ENCODE results near the gene TTC34. TPM values are rescaled to one million over a fixed set of nuclear protein-coding genes. Genes with fewer than 3 reads are reported as not detected.

The TTC34 gene
- total RNA-seq, 1 experiment from 2014 or later, result 0.79 TPM

DNA sequence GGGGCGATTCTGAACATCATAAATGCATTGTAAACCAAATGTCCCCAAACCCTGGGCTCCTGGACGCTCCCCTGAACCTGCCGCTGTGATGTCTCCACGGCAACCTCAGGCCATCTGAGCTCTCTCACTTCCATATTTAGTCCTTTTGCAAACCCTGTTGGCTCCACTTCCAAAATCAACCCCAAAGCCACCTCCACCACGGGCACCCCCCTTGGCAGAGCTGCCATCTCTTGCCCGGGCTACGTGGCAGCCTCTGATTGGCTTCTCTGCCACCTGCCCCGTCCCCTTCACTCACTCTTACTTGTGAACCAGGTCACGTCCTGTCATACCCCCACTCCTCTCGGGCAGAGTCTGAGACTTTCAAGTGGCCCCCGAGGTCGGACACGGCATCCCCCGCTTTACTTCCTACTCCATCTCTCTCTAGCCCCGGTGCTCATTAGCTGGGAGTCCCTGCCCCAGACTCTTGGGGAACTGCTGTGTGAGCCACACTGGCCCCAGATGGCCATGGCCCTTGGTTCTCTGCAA lies 199.1 kb downstream of the TTC34 start:
- intact Hi-C loops (cut with micrococcal nuclease; ENCODE audit: unreplicated experiment), result no loop called here
- no peaks in the 10 kb centered on the region for H3K9me3 Mint-ChIP-seq (ENCODE audit: unreplicated experiment)
- DNase-seq, result no peak
- peaks cover 9% of the 10 kb centered on the region for H3K27me3 Mint-ChIP-seq (ENCODE audit: insufficient read depth, unreplicated experiment)
- no peaks in the 10 kb centered on the region for H3K36me3 Mint-ChIP-seq (ENCODE audit: insufficient read depth, unreplicated experiment)
- no peaks in the 10 kb centered on the region for H3K4me1 Mint-ChIP-seq (ENCODE audit: low read depth, unreplicated experiment)
- Histone ChIP-seq H3K36me3 (ENCODE audit: control insufficient read depth, insufficient read depth, low read length) (no peaks in the 10 kb centered on the region), H3K27me3 (replicated peaks; ENCODE audit: control insufficient read depth, insufficient read depth, low read length) (no peaks in the 10 kb centered on the region), H3K4me3 (ENCODE audit: low read depth, low read length) (no peak overlapping the region), H3K9me3 (no peaks in the 10 kb centered on the region), H3K4me1 (no peaks in the 10 kb centered on the region)
- CTCF ChIA-PET, result no interaction called here
- TF ChIP-seq, protein P1, sequence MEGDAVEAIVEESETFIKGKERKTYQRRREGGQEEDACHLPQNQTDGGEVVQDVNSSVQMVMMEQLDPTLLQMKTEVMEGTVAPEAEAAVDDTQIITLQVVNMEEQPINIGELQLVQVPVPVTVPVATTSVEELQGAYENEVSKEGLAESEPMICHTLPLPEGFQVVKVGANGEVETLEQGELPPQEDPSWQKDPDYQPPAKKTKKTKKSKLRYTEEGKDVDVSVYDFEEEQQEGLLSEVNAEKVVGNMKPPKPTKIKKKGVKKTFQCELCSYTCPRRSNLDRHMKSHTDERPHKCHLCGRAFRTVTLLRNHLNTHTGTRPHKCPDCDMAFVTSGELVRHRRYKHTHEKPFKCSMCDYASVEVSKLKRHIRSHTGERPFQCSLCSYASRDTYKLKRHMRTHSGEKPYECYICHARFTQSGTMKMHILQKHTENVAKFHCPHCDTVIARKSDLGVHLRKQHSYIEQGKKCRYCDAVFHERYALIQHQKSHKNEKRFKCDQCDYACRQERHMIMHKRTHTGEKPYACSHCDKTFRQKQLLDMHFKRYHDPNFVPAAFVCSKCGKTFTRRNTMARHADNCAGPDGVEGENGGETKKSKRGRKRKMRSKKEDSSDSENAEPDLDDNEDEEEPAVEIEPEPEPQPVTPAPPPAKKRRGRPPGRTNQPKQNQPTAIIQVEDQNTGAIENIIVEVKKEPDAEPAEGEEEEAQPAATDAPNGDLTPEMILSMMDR (IDR thresholded peaks at IDR 0.05; ENCODE audit: insufficient read depth in 1 of 2, low read depth in 1 of 2, low read length in 1 of 2, severe bottlenecking in 1 of 2, unreplicated experiment in 1 of 2), result no peak
- POLR2A ChIA-PET, result no interaction called here
- H3K27ac Mint-ChIP-seq (ENCODE audit: unreplicated experiment), result no peak overlapping the region
- BruUV-seq (replicated peaks), result no TSS peak
- no peak overlapping the region for H3K4me3 Mint-ChIP-seq (ENCODE audit: unreplicated experiment)

DNA sequence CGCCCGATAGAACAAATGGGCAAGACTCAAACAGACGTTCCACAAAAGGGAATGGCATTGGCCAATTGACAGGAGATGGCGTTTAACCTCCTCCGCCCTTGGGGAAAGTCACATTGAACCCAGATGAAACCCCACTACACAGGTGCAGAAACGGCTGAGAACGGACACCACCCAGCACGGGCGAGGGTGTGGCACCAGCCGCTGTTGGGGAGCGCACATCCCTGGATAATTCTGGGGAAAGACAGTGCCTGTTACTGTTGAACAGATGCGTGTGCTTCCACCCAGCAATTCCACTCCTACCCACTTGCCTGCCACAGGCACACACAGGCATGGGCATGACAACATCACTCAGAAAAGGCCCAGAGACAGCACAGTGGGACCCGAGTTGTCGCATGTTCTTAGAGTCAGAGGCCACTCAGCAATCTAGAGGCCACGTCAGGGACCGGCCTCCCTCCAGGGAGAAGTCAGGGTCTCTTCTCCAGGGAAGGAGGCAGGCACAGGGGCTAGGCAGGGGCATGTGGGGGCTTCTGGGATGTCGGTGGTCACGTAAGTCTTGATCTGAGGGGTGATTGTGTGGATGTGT lies 199.7 kb downstream of the TTC34 start:
- TF ChIP-seq, protein P1 (IDR thresholded peaks at IDR 0.05; ENCODE audit: insufficient read depth in 1 of 2, low read depth in 1 of 2, low read length in 1 of 2, severe bottlenecking in 1 of 2, unreplicated experiment in 1 of 2), result no peak
- Histone ChIP-seq H3K4me1 (no peaks in the 10 kb centered on the region), H3K4me3 (ENCODE audit: low read depth, low read length) (no peak overlapping the region), H3K9me3 (no peaks in the 10 kb centered on the region), H3K27me3 (replicated peaks; ENCODE audit: control insufficient read depth, insufficient read depth, low read length) (no peaks in the 10 kb centered on the region), H3K36me3 (ENCODE audit: control insufficient read depth, insufficient read depth, low read length) (no peaks in the 10 kb centered on the region)
- no peaks in the 10 kb centered on the region for H3K36me3 Mint-ChIP-seq (ENCODE audit: insufficient read depth, unreplicated experiment)
- H3K27ac Mint-ChIP-seq (ENCODE audit: unreplicated experiment), result no peak overlapping the region
- POLR2A ChIA-PET, result no interaction called here
- no TSS peak for BruUV-seq (replicated peaks)
- intact Hi-C loops (cut with micrococcal nuclease; ENCODE audit: unreplicated experiment), result no loop called here
- CTCF ChIA-PET, result no interaction called here
- peaks cover 11% of the 10 kb centered on the region for H3K27me3 Mint-ChIP-seq (ENCODE audit: insufficient read depth, unreplicated experiment)
- no peak overlapping the region for H3K4me3 Mint-ChIP-seq (ENCODE audit: unreplicated experiment)
- H3K4me1 Mint-ChIP-seq (ENCODE audit: low read depth, unreplicated experiment), result no peaks in the 10 kb centered on the region
- no peak for DNase-seq
- no peaks in the 10 kb centered on the region for H3K9me3 Mint-ChIP-seq (ENCODE audit: unreplicated experiment)

DNA sequence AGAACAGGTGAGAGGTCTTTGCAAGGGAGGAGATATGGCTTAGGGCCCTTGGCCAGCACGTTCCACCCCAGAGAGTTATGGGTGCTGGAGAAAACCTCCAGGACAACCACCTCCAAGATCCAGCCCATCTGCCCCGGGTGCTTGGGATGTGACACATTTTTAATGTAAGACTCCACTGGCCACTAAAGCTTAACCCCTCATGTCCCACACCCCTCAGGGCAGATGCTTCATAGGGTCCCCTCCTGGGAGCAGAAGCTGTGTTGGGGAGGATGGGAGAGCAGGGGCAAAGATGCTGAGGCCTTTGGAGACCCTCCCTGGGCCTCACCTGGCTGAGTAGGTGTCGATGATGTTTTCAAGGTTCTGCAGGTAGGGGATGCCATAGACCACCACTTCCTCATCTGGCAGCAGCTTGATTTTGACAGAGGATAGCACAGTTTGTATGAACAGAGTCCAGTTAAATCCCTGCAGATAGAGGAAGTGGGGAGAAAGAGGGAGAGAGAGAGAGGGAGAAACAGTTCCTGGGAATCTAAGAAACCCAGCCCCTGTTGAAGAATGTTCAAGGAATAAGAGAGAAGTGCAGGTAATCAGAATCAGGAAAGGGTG lies 203.1 kb downstream of the TTC34 start:
- TF ChIP-seq, protein P1 (IDR thresholded peaks at IDR 0.05; ENCODE audit: insufficient read depth in 1 of 2, low read depth in 1 of 2, low read length in 1 of 2, severe bottlenecking in 1 of 2, unreplicated experiment in 1 of 2), result no peak
- no peak overlapping the region for H3K27ac Mint-ChIP-seq (ENCODE audit: unreplicated experiment)
- no peak for DNase-seq
- BruUV-seq (replicated peaks), result no TSS peak
- H3K4me3 Mint-ChIP-seq (ENCODE audit: unreplicated experiment), result no peak overlapping the region
- no peaks in the 10 kb centered on the region for H3K4me1 Mint-ChIP-seq (ENCODE audit: low read depth, unreplicated experiment)
- POLR2A ChIA-PET, result no interaction called here
- no peaks in the 10 kb centered on the region for H3K4me1 ChIP-seq
- H3K9me3 ChIP-seq, result no peaks in the 10 kb centered on the region
- intact Hi-C loops (cut with micrococcal nuclease; ENCODE audit: unreplicated experiment), result no loop called here
- no peak overlapping the region for H3K4me3 ChIP-seq (ENCODE audit: low read depth, low read length)
- H3K27me3 Mint-ChIP-seq (ENCODE audit: insufficient read depth, unreplicated experiment), result peaks cover 11% of the 10 kb centered on the region
- no peaks in the 10 kb centered on the region for H3K9me3 Mint-ChIP-seq (ENCODE audit: unreplicated experiment)
- H3K27me3 ChIP-seq (replicated peaks; ENCODE audit: control insufficient read depth, insufficient read depth, low read length), result no peaks in the 10 kb centered on the region
- CTCF ChIA-PET, result no interaction called here
- H3K36me3 Mint-ChIP-seq (ENCODE audit: insufficient read depth, unreplicated experiment), result no peaks in the 10 kb centered on the region
- H3K36me3 ChIP-seq (ENCODE audit: control insufficient read depth, insufficient read depth, low read length), result no peaks in the 10 kb centered on the region
